K562 (cell line): ENCODE data around the gene PPP2R1B. TPM values are rescaled to one million over a fixed set of nuclear protein-coding genes. Genes with fewer than 3 reads are reported as not detected.

Experiments
- ATAC-seq: fragments of 200-7000 bp; cut with Tn5 transposase; 3 replicates; pipeline ENCODE4 v1.9.1; 2020; ENCODE audit warnings: moderate library complexity
- BruUV-seq: library from RNA; stranded (reverse); fragments of 400-500 nt; replicated peaks from 2 replicates; lab custom pipeline; 2021; lab: Mats Ljungman, UMichigan
- CTCF ChIA-PET: fragments of 300-600 bp; formaldehyde crosslinking; extraction: SDS; loops from one replicate; lab custom pipeline; 2021; ENCODE audit warnings: low intra/inter-chr PET ratio; lab: Yijun Ruan, JAX
- POLR2A ChIA-PET: fragments of 300-600, 350-650 bp; sonication (Branson Sonifier 250); formaldehyde crosslinking; extraction: SDS; loops from one replicate; lab custom pipeline; 2021; ENCODE audit warnings: antibody characterized with exemption, inconsistent platforms; lab: Yijun Ruan, JAX
- DNase-seq, 4 experiments: peaks; one replicate each; pipeline versions ENCODE4 v3.0.0 to v3.0.0-alpha.2; 2011 to 2018; ENCODE audit warnings: low spot score in 3 of 4, mixed read lengths in 3 of 4; ENCODE audit errors: extremely low read depth in 1 of 4
- FAIRE-seq: peaks from 2 replicates; lab custom pipeline; 2011; peaks lifted over from hg19 to GRCh38; lab: Jason Lieb, UNC
- H2AFZ ChIP-seq: 2 replicates; pipeline ENCODE4 v1.6.0; 2011; ENCODE audit warnings: low read depth, low read length, control low read depth, inconsistent platforms
- H3K27ac ChIP-seq: fragments of 200-600 bp; 3 replicates; pipeline ENCODE4 v1.8.0; 2011; ENCODE audit warnings: low read depth, mild to moderate bottlenecking, control low read depth, inconsistent platforms, low read length, moderate library complexity, mixed read lengths; ENCODE audit errors: extremely low read depth
- H3K27me3 ChIP-seq, 2 experiments: fragments of 300-600 bp in 1 of 2; 2 replicates in 1 of 2; 3 replicates in 1 of 2; pipeline versions ENCODE4 v1.6.0 to v1.8.0; 2011; ENCODE audit warnings: inconsistent platforms in 2 of 2, low read length in 2 of 2, mild to moderate bottlenecking in 1 of 2, mixed read lengths in 1 of 2, moderate library complexity in 1 of 2; ENCODE audit not compliant: control insufficient read depth in 2 of 2, insufficient read depth in 2 of 2
- H3K36me3 ChIP-seq: fragments of 300-600 bp; 3 replicates; pipeline ENCODE4 v1.8.0; 2011; ENCODE audit warnings: mild to moderate bottlenecking, low read length, inconsistent platforms; ENCODE audit not compliant: control insufficient read depth, insufficient read depth
- H3K4me1 ChIP-seq, 2 experiments: fragments of 200-600 bp in 1 of 2; replicated peaks in 1 of 2; 2 replicates in 1 of 2; 3 replicates in 1 of 2; pipeline versions ENCODE4 v1.5.1 to v1.8.0; 2011; ENCODE audit warnings: inconsistent platforms in 2 of 2, low read length in 2 of 2, mild to moderate bottlenecking in 1 of 2, mixed read lengths in 1 of 2, moderate library complexity in 1 of 2; ENCODE audit not compliant: control insufficient read depth in 2 of 2, insufficient read depth in 2 of 2
- H3K4me2 ChIP-seq: 2 replicates; pipeline ENCODE4 v1.6.1; 2011; ENCODE audit warnings: low read length, control low read depth, inconsistent platforms, mixed read lengths; ENCODE audit not compliant: insufficient read depth
- H3K4me3 ChIP-seq: fragments of 200-600 bp; sonication (generic), shearing (Covaris generic); 2 replicates; pipeline ENCODE4 v1.5.1; 2016; ENCODE audit warnings: control low read depth, inconsistent platforms
- H3K79me2 ChIP-seq: fragments of 200-600 bp; 3 replicates; pipeline ENCODE4 v1.8.0; 2011; ENCODE audit warnings: low read length, inconsistent platforms; ENCODE audit not compliant: control insufficient read depth, insufficient read depth
- H3K9ac ChIP-seq, 2 experiments: 2 replicates each; pipeline versions ENCODE4 v1.6.0 to v1.6.1; 2011; ENCODE audit warnings: low read depth in 2 of 2, low read length in 2 of 2, control low read depth in 1 of 2, inconsistent platforms in 1 of 2, mild to moderate bottlenecking in 1 of 2, mixed read lengths in 1 of 2; ENCODE audit not compliant: insufficient read depth in 1 of 2
- H3K9me1 ChIP-seq: one replicate; pipeline ENCODE4 v1.6.0; 2011; ENCODE audit warnings: inconsistent platforms, mild to moderate bottlenecking, low read length, moderate library complexity; ENCODE audit not compliant: control insufficient read depth, insufficient read depth
- H3K9me3 ChIP-seq: replicated peaks from 2 replicates; pipeline ENCODE4 v1.5.1; 2011; ENCODE audit warnings: low read depth, low read length, inconsistent platforms; ENCODE audit not compliant: control insufficient read depth, insufficient read depth
- H4K20me1 ChIP-seq: replicated peaks from 2 replicates; pipeline ENCODE4 v1.6.1; 2011; ENCODE audit warnings: low read length, inconsistent platforms, mixed read lengths; ENCODE audit not compliant: control insufficient read depth, insufficient read depth
- CEBPB ChIP-seq: fragments of 450-650 bp; IDR thresholded peaks from 2 replicates; pipeline ENCODE4 v1.6.1; 2016; ENCODE audit warnings: missing genetic modification characterization, missing compliant biosample characterization
- RBM25 ChIP-seq: fragments of 200-400 bp; formaldehyde crosslinking; IDR thresholded peaks from 2 replicates; pipeline ENCODE4 v1.6.1; 2018; ENCODE audit warnings: low read length, low read depth, moderate library complexity; ENCODE audit not compliant: severe bottlenecking
- SMARCB1 ChIP-seq: IDR thresholded peaks from 2 replicates; pipeline ENCODE4 v1.6.1; 2011; ENCODE audit warnings: improper control_type of control experiment, low read depth; ENCODE audit not compliant: insufficient read length
- ZNF146 ChIP-seq: IDR thresholded peaks from one replicate; pipeline ENCODE4 v1.6.1; 2018; ENCODE audit warnings: missing compliant biosample characterization; ENCODE audit not compliant: unreplicated experiment
- WGBS: fragments of 100-300 bp; shearing (Covaris generic); methylation state at CpG from one replicate; pipeline ENCODE4 v1.1.6; 2016; ENCODE audit warnings: low coverage, mixed read lengths; ENCODE audit not compliant: insufficient coverage; ENCODE audit errors: missing lambda C conversion rate; 5-methylcytosine and 5-hydroxymethylcytosine counted together
- in situ Hi-C: fragments of 300-500 bp; cut with MboI; formaldehyde crosslinking; loops from 4 replicates; pipeline ENCODE4 v1.15.0; 2018; ENCODE audit warnings: inconsistent platforms, mixed read lengths
- intact Hi-C: fragments of 100-400 bp; cut with micrococcal nuclease; formaldehyde crosslinking; loops from 2 replicates; pipeline ENCODE4 v1.14.2; 2022
- polyA plus RNA-seq, 8 experiments: library from polyadenylated mRNA; depleted of rRNA in 4 of 8; stranded (reverse) in 5 of 8; unstranded in 3 of 8; fragments of >200 nt; fragmentation: Nextera tagmentation in 2 of 8; fragmentation: Illumina TruSeq in 1 of 8; extraction: Ambion mirVana in 2 of 8; extraction: Trizol in 1 of 8; gene quantifications; 2 replicates each; pipeline versions ENCODE4 v1.2.1 to v1.2.3, GENCODE V29; 2011 to 2014; ENCODE audit warnings: inconsistent platforms in 1 of 8, missing spikeins in 1 of 8
- total RNA-seq, 7 experiments: library from RNA; depleted of rRNA in 6 of 7; stranded (reverse); fragments of >200 nt in 6 of 7; fragmentation: Illumina TruSeq in 2 of 7; extraction: Trizol in 2 of 7; gene quantifications; 2 replicates each; pipeline versions ENCODE4 v1.2.1 to v1.2.3, GENCODE V29; 2011 to 2021; ENCODE audit warnings: low replicate concordance in 1 of 7
- TF ChIP-seq, protein P1 (sequence below): sonication (generic); formaldehyde crosslinking; IDR thresholded peaks from 2 replicates; pipeline ENCODE4 v1.8.1; 2023; ENCODE audit warnings: mild to moderate bottlenecking, missing genetic modification reagents
- TF ChIP-seq, protein P2 (sequence below): fragments of 250-450 bp; sonication (Bioruptor Pico); IDR thresholded peaks from 2 replicates; pipeline ENCODE4 v1.4.0; 2020

The PPP2R1B gene
- total and polyA plus RNA-seq, 9 of the 15 experiments (the other 6 are each of a cell fraction or from before 2014, with no cell fraction given) = 24.6 to 68.5 (median 39.8) TPM

DNA sequence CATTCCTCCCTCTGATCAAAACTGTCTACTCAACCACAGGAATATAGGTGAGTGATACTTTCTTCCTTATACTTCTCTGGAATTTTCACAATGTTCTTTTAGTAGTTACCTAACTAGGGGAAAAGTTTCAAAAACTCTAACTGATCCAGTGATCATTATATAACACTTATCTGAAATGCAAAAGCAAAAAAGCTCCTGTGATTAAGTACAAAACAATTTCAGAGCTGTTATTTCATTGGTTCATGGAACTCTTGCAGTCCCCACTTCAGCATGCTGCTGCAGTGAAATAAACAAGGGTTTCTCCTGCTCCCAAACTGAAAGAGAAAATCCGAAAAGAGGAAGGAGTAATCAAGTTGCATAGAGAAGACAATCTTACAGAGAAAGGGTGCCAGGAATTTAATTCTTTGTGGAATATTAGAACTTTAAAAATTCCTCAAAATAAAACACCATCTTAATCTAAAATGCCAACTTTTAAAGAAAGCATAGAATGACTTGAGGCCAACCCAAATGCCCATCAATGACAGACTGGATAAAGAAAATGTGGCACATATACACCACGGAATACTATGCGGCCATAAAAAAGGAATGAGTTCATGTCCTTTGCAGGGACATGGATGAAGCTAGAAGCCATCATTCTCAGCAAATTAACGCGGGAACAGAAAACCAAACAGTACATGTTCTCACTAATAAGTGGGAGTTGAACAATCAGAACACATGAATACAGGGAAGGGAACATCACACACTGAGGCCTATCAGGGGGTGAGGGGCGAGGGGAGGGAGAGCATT lies 20.3 kb downstream of the PPP2R1B start:
- no peak overlapping the region for H3K4me3 ChIP-seq
- no TSS peak for BruUV-seq
- ChIA-PET POLR2A (no interaction called here), CTCF (no interaction called here)
- intact Hi-C loops = no loop called here
- DNase-seq (no peak), ATAC-seq (no peak), FAIRE-seq (no peak)
- no peaks in the 10 kb centered on the region for H3K79me2 ChIP-seq
- H3K9ac ChIP-seq = no peak overlapping the region
- no peak overlapping the region for H2AFZ ChIP-seq
- H3K27me3 ChIP-seq = no peaks in the 10 kb centered on the region
- no peaks in the 10 kb centered on the region; a peak in 1 of 5 replicates for H3K4me1 ChIP-seq
- H4K20me1 ChIP-seq = no peaks in the 10 kb centered on the region
- H3K27ac ChIP-seq = no peak overlapping the region
- TF ChIP-seq ZNF146 (CRISPR knock-in tag) = peak; percentile 92
- TF ChIP-seq, protein P1, sequence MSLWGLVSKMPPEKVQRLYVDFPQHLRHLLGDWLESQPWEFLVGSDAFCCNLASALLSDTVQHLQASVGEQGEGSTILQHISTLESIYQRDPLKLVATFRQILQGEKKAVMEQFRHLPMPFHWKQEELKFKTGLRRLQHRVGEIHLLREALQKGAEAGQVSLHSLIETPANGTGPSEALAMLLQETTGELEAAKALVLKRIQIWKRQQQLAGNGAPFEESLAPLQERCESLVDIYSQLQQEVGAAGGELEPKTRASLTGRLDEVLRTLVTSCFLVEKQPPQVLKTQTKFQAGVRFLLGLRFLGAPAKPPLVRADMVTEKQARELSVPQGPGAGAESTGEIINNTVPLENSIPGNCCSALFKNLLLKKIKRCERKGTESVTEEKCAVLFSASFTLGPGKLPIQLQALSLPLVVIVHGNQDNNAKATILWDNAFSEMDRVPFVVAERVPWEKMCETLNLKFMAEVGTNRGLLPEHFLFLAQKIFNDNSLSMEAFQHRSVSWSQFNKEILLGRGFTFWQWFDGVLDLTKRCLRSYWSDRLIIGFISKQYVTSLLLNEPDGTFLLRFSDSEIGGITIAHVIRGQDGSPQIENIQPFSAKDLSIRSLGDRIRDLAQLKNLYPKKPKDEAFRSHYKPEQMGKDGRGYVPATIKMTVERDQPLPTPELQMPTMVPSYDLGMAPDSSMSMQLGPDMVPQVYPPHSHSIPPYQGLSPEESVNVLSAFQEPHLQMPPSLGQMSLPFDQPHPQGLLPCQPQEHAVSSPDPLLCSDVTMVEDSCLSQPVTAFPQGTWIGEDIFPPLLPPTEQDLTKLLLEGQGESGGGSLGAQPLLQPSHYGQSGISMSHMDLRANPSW = no peak
- TF ChIP-seq RBM25 = peak; percentile 36
- no peak for TF ChIP-seq SMARCB1
- TF ChIP-seq, protein P2, sequence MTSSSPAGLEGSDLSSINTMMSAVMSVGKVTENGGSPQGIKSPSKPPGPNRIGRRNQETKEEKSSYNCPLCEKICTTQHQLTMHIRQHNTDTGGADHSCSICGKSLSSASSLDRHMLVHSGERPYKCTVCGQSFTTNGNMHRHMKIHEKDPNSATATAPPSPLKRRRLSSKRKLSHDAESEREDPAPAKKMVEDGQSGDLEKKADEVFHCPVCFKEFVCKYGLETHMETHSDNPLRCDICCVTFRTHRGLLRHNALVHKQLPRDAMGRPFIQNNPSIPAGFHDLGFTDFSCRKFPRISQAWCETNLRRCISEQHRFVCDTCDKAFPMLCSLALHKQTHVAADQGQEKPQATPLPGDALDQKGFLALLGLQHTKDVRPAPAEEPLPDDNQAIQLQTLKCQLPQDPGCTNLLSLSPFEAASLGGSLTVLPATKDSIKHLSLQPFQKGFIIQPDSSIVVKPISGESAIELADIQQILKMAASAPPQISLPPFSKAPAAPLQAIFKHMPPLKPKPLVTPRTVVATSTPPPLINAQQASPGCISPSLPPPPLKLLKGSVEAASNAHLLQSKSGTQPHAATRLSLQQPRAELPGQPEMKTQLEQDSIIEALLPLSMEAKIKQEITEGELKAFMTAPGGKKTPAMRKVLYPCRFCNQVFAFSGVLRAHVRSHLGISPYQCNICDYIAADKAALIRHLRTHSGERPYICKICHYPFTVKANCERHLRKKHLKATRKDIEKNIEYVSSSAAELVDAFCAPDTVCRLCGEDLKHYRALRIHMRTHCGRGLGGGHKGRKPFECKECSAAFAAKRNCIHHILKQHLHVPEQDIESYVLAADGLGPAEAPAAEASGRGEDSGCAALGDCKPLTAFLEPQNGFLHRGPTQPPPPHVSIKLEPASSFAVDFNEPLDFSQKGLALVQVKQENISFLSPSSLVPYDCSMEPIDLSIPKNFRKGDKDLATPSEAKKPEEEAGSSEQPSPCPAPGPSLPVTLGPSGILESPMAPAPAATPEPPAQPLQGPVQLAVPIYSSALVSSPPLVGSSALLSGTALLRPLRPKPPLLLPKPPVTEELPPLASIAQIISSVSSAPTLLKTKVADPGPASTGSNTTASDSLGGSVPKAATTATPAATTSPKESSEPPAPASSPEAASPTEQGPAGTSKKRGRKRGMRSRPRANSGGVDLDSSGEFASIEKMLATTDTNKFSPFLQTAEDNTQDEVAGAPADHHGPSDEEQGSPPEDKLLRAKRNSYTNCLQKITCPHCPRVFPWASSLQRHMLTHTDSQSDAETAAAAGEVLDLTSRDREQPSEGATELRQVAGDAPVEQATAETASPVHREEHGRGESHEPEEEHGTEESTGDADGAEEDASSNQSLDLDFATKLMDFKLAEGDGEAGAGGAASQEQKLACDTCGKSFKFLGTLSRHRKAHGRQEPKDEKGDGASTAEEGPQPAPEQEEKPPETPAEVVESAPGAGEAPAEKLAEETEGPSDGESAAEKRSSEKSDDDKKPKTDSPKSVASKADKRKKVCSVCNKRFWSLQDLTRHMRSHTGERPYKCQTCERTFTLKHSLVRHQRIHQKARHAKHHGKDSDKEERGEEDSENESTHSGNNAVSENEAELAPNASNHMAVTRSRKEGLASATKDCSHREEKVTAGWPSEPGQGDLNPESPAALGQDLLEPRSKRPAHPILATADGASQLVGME (CRISPR knock-in tag) = no peak
- no peak for TF ChIP-seq CEBPB (tag)
- H3K9me1 ChIP-seq = no peaks in the 10 kb centered on the region
- H3K36me3 ChIP-seq = peaks cover 90% of the 10 kb centered on the region
- WGBS = 84% methylated on average over 6 of the region's 6 CpGs
- H3K4me2 ChIP-seq = no peak overlapping the region
- in situ Hi-C loops = no loop called here
- no peaks in the 10 kb centered on the region for H3K9me3 ChIP-seq
